ENCODE results near the gene LSM3.

LSM3 gene

GRCh38 chr3:14178247-14179113, at the start of gene LSM3, which contains the start of gene XPC:
TSS of gene LSM3 (plus strand) at chr3:14178817. CDS start at chr3:14178861, 44 bp downstream.
TSS of gene XPC (minus strand) at chr3:14178601. CDS start at chr3:14178568, 33 bp downstream.
- H3K9me3 Mint-ChIP-seq: no peaks in the 10 kb centered on the region
- peak; percentile 97 for DNase-seq
- H3K27ac Mint-ChIP-seq: peak within 1 kb of the TSS; percentile 100
- H3K36me3 Mint-ChIP-seq: peaks cover 2 to 19% of the 10 kb centered on the region in 2 donors
- peak; percentile 94 to 96 for ATAC-seq (replicated peaks)
- peaks cover 33 to 55% of the 10 kb centered on the region in 2 donors for H3K4me1 Mint-ChIP-seq
- H3K4me3 Mint-ChIP-seq: peak within 1 kb of the TSS; percentile 92 to 98
- no peaks in the 10 kb centered on the region for H3K27me3 Mint-ChIP-seq

GRCh38 chr3:14129296-14129695, 49.3 kb upstream of the LSM3 start:
- no peak overlapping the region for H3K27ac Mint-ChIP-seq
- DNase-seq (no peak), ATAC-seq (replicated peaks) (no peak)
- peaks cover 42 to 58% of the 10 kb centered on the region in 2 donors for H3K36me3 Mint-ChIP-seq
- peaks cover 0 to 3% of the 10 kb centered on the region in 2 donors for H3K9me3 Mint-ChIP-seq
- H3K4me3 Mint-ChIP-seq: no peak overlapping the region
- H3K27me3 Mint-ChIP-seq: no peaks in the 10 kb centered on the region
- H3K4me1 Mint-ChIP-seq: peaks cover 20 to 42% of the 10 kb centered on the region in 2 donors

- H3K36me3 Mint-ChIP-seq: peaks cover 47 to 67% of the 10 kb centered on the region in 2 donors
Observed at GRCh38 chr3:14130230-14130629, 48.4 kb upstream of the LSM3 start.

GRCh38 chr3:14130707-14131106, 47.9 kb upstream of the LSM3 start:
- Mint-ChIP-seq H3K36me3 (peaks cover 49 to 71% of the 10 kb centered on the region in 2 donors), H3K4me3 (no peak overlapping the region), H3K27ac (no peak overlapping the region), H3K4me1 (peaks cover 20 to 38% of the 10 kb centered on the region in 2 donors), H3K9me3 (peaks cover 0 to 3% of the 10 kb centered on the region in 2 donors), H3K27me3 (no peaks in the 10 kb centered on the region)
- DNase-seq (no peak), ATAC-seq (replicated peaks) (no peak)

More at GRCh38 chr3:14130230-14130629, 48.4 kb upstream of the LSM3 start:
- no peak overlapping the region for H3K27ac Mint-ChIP-seq
- ATAC-seq (replicated peaks) (no peak), DNase-seq (no peak)
- no peak overlapping the region for H3K4me3 Mint-ChIP-seq
- peaks cover 20 to 42% of the 10 kb centered on the region in 2 donors for H3K4me1 Mint-ChIP-seq
- no peaks in the 10 kb centered on the region for H3K27me3 Mint-ChIP-seq
- peaks cover 0 to 3% of the 10 kb centered on the region in 2 donors for H3K9me3 Mint-ChIP-seq

GRCh38 chr3:14131134-14131533, 47.5 kb upstream of the LSM3 start:
- no peak overlapping the region for H3K27ac Mint-ChIP-seq
- peaks cover 54 to 75% of the 10 kb centered on the region in 2 donors for H3K36me3 Mint-ChIP-seq
- DNase-seq (no peak), ATAC-seq (replicated peaks) (no peak)
- no peak overlapping the region for H3K4me3 Mint-ChIP-seq
- H3K9me3 Mint-ChIP-seq: peaks cover 0 to 3% of the 10 kb centered on the region in 2 donors
- H3K4me1 Mint-ChIP-seq: peaks cover 16 to 33% of the 10 kb centered on the region in 2 donors
- no peaks in the 10 kb centered on the region for H3K27me3 Mint-ChIP-seq

- Mint-ChIP-seq H3K4me1 (peaks cover 11 to 24% of the 10 kb centered on the region in 2 donors), H3K27me3 (no peaks in the 10 kb centered on the region), H3K36me3 (peaks cover 57 to 77% of the 10 kb centered on the region in 2 donors), H3K4me3 (no peak overlapping the region), H3K27ac (no peak overlapping the region), H3K9me3 (peaks cover 0 to 3% of the 10 kb centered on the region in 2 donors)
- DNase-seq: no peak
- ATAC-seq (replicated peaks): no peak
Observed at GRCh38 chr3:14132120-14132519, 46.5 kb upstream of the LSM3 start.

GRCh38 chr3:14132689-14133088, 45.9 kb upstream of the LSM3 start:
- H3K9me3 Mint-ChIP-seq: peaks cover 0 to 3% of the 10 kb centered on the region in 2 donors
- peaks cover 57 to 74% of the 10 kb centered on the region in 2 donors for H3K36me3 Mint-ChIP-seq
- peak overlapping the region; percentile 51 for H3K27ac Mint-ChIP-seq
- no peaks in the 10 kb centered on the region for H3K27me3 Mint-ChIP-seq
- no peak for ATAC-seq (replicated peaks)
- DNase-seq: no peak
- no peak overlapping the region for H3K4me3 Mint-ChIP-seq
- peaks cover 7 to 18% of the 10 kb centered on the region in 2 donors for H3K4me1 Mint-ChIP-seq

GRCh38 chr3:14133188-14133800, 45.3 kb upstream of the LSM3 start:
- peaks cover 6 to 17% of the 10 kb centered on the region in 2 donors for H3K4me1 Mint-ChIP-seq
- DNase-seq: no peak
- peaks cover 0 to 2% of the 10 kb centered on the region in 2 donors for H3K9me3 Mint-ChIP-seq
- H3K36me3 Mint-ChIP-seq: peaks cover 56 to 74% of the 10 kb centered on the region in 2 donors
- no peak for ATAC-seq (replicated peaks)
- no peak overlapping the region for H3K4me3 Mint-ChIP-seq
- H3K27ac Mint-ChIP-seq: no peak overlapping the region
- H3K27me3 Mint-ChIP-seq: no peaks in the 10 kb centered on the region

GRCh38 chr3:14133876-14134275, 44.7 kb upstream of the LSM3 start:
- H3K27ac Mint-ChIP-seq: no peak overlapping the region
- no peaks in the 10 kb centered on the region for H3K9me3 Mint-ChIP-seq
- no peak for DNase-seq
- no peak overlapping the region for H3K4me3 Mint-ChIP-seq
- ATAC-seq (replicated peaks): no peak
- no peaks in the 10 kb centered on the region for H3K27me3 Mint-ChIP-seq
- H3K36me3 Mint-ChIP-seq: peaks cover 54 to 72% of the 10 kb centered on the region in 2 donors
- peaks cover 5 to 13% of the 10 kb centered on the region in 2 donors for H3K4me1 Mint-ChIP-seq

GRCh38 chr3:14134291-14134690, 44.3 kb upstream of the LSM3 start:
- DNase-seq: no peak
- H3K27ac Mint-ChIP-seq: peak overlapping the region; percentile 31
- peaks cover 53 to 70% of the 10 kb centered on the region in 2 donors for H3K36me3 Mint-ChIP-seq
- ATAC-seq (replicated peaks): no peak
- no peaks in the 10 kb centered on the region for H3K9me3 Mint-ChIP-seq
- H3K27me3 Mint-ChIP-seq: no peaks in the 10 kb centered on the region
- peaks cover 5 to 11% of the 10 kb centered on the region in 2 donors for H3K4me1 Mint-ChIP-seq
- no peak overlapping the region for H3K4me3 Mint-ChIP-seq

- no peak for ATAC-seq (replicated peaks)
- Mint-ChIP-seq H3K9me3 (no peaks in the 10 kb centered on the region), H3K27me3 (no peaks in the 10 kb centered on the region), H3K27ac (no peak overlapping the region), H3K36me3 (peaks cover 58 to 73% of the 10 kb centered on the region in 2 donors), H3K4me1 (peaks cover 4 to 7% of the 10 kb centered on the region in 2 donors), H3K4me3 (no peak overlapping the region)
- no peak for DNase-seq
Observed at GRCh38 chr3:14135581-14135980, 43.0 kb upstream of the LSM3 start.

- no peak for ATAC-seq (replicated peaks)
- peaks cover 58 to 73% of the 10 kb centered on the region in 2 donors for H3K36me3 Mint-ChIP-seq
- H3K9me3 Mint-ChIP-seq: no peaks in the 10 kb centered on the region
- no peaks in the 10 kb centered on the region for H3K27me3 Mint-ChIP-seq
- peaks cover 6 to 7% of the 10 kb centered on the region in 2 donors for H3K4me1 Mint-ChIP-seq
- no peak for DNase-seq
- no peak overlapping the region for H3K27ac Mint-ChIP-seq
- H3K4me3 Mint-ChIP-seq: no peak overlapping the region
Observed at GRCh38 chr3:14137004-14137403, 41.6 kb upstream of the LSM3 start.

GRCh38 chr3:14137445-14137844, 41.2 kb upstream of the LSM3 start:
- Mint-ChIP-seq H3K36me3 (peaks cover 59 to 71% of the 10 kb centered on the region in 2 donors), H3K27me3 (no peaks in the 10 kb centered on the region), H3K9me3 (no peaks in the 10 kb centered on the region), H3K4me1 (peaks cover 6 to 7% of the 10 kb centered on the region in 2 donors), H3K4me3 (no peak overlapping the region), H3K27ac (no peak overlapping the region)
- DNase-seq (no peak), ATAC-seq (replicated peaks) (no peak)

- DNase-seq (no peak), ATAC-seq (replicated peaks) (no peak)
- Mint-ChIP-seq H3K4me3 (no peak overlapping the region), H3K27me3 (no peaks in the 10 kb centered on the region), H3K4me1 (peaks cover 6 to 7% of the 10 kb centered on the region in 2 donors), H3K9me3 (no peaks in the 10 kb centered on the region), H3K27ac (peak overlapping the region; percentile 75), H3K36me3 (peaks cover 51 to 65% of the 10 kb centered on the region in 2 donors)
Observed at GRCh38 chr3:14138109-14138877, 40.3 kb upstream of the LSM3 start.

All from stimulated activated naive B cell treated with anti-CD40 and anti-IgM and Interleukin-4, amounts not matched to agents 10 μg/mL and 1 μg/mL and 100 μg/mL, for 72 hours (primary cell).